GM19397 (cell line): ENCODE measurements around the gene GFM1.

ENCODE experiments used
- ATAC-seq: cut with Tn5 transposase; IDR thresholded peaks from one replicate; pipeline ENCODE4 v1.9.1; 2021; ENCODE audit warnings: mild to moderate bottlenecking, moderate library complexity; ENCODE audit not compliant: unreplicated experiment

The GFM1 gene

GRCh38 chr3:158723991-158724390 is 79.7 kb downstream of the GFM1 start:
- no peak for ATAC-seq

- ATAC-seq, result no peak
Measured at GRCh38 chr3:158725348-158726011, 81.2 kb downstream of the GFM1 start.

- ATAC-seq, result no peak
Measured at GRCh38 chr3:158727206-158728060, 83.1 kb downstream of the GFM1 start.

- no peak for ATAC-seq
Measured at GRCh38 chr3:158728061-158728377, 83.7 kb downstream of the GFM1 start.

- no peak for ATAC-seq
Measured at GRCh38 chr3:158728851-158729250, 84.5 kb downstream of the GFM1 start.

GRCh38 chr3:158731486-158731885 is 87.2 kb downstream of the GFM1 start:
- ATAC-seq, result peak; percentile 0

GRCh38 chr3:158731938-158732855 is 87.9 kb downstream of the GFM1 start, which contains the start of gene RARRES1:
RARRES1 (minus strand) TSS chr3:158732457; CDS start chr3:158732415, 42 bp downstream.
- peak; percentile 89 for ATAC-seq

GRCh38 chr3:158732856-158733200 is 88.5 kb downstream of the GFM1 start:
- no peak for ATAC-seq

GRCh38 chr3:158733656-158734055 is 89.3 kb downstream of the GFM1 start:
- ATAC-seq, result no peak

GRCh38 chr3:158735296-158736033 is 91.1 kb downstream of the GFM1 start:
- no peak for ATAC-seq

GRCh38 chr3:158737410-158737809 is 93.1 kb downstream of the GFM1 start:
- no peak for ATAC-seq

- no peak for ATAC-seq
Measured at GRCh38 chr3:158737976-158738615, 93.8 kb downstream of the GFM1 start.

- ATAC-seq, result no peak
Measured at GRCh38 chr3:158738653-158739052, 94.3 kb downstream of the GFM1 start.

- no peak for ATAC-seq
Measured at GRCh38 chr3:158739078-158739477, 94.8 kb downstream of the GFM1 start.

GRCh38 chr3:158739661-158740060 is 95.3 kb downstream of the GFM1 start:
- ATAC-seq, result no peak
